AML-193 (cell line): Measurements from ENCODE around the gene TRIM54.
"Not testable (repeated sequence)": the region's sequence is repeated elsewhere in the genome, so short reads cannot be mapped to it uniquely, and the experiment has no call there.

Source experiments
- DNase-seq, 2 experiments: peaks; one replicate each; lab custom pipeline; 2025; lab: John Stamatoyannopoulos, UW

The TRIM54 gene

GRCh38 chr2:27256855-27257454 lies 25.3 kb upstream of the TRIM54 start:
- no peak for DNase-seq

DNA sequence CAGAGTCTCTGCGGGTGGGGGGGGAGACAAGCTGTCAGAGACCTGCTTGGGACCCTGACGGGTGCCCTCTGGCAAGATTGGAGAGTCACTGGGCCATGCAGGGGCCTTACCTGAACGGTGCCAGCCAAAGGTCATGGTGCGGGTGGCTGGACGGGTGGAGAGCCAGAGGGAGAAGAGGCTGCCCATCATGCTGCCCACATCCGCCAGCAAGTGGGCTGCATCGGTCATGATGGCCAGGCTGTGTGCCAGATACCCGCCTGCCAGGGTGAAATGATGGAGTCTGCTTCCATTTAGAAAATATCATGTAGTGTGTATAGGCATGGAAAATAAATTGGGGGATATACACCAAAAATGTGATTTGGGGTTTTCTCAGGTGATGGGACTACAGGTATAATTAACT lies 24.2 kb upstream of the TRIM54 start:
- no peak for DNase-seq

GRCh38 chr2:27261241-27261925 lies 20.8 kb upstream of the TRIM54 start:
- DNase-seq: no peak

DNA sequence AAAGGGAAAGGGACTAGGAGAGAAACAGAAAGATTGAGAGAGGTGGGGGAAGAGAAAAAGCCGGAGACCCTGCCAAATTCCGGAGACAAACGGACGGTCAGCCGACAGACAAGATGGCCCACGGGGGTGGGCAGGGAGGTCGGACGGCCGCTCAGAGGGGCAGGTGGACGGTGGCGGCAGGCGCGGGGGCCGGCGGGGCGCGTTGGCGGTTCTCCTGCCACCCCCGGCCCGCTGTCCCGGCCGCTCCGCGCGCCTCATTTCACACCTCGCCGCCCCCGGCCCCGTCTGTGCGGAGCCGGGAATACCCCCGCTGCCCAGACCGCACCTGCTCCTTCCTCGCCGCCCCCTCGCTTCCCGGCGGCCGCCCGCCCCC lies 20.3 kb upstream of the TRIM54 start:
- DNase-seq: no peak

GRCh38 chr2:27262379-27263286 lies 19.6 kb upstream of the TRIM54 start, which contains the start of gene SLC30A3:
Gene SLC30A3, minus strand, starts transcription at chr2:27263047. Its CDS starts 141 bp downstream, at chr2:27262906.
- DNase-seq: no peak

GRCh38 chr2:27263287-27264252 lies 18.7 kb upstream of the TRIM54 start:
- DNase-seq: no peak

DNA sequence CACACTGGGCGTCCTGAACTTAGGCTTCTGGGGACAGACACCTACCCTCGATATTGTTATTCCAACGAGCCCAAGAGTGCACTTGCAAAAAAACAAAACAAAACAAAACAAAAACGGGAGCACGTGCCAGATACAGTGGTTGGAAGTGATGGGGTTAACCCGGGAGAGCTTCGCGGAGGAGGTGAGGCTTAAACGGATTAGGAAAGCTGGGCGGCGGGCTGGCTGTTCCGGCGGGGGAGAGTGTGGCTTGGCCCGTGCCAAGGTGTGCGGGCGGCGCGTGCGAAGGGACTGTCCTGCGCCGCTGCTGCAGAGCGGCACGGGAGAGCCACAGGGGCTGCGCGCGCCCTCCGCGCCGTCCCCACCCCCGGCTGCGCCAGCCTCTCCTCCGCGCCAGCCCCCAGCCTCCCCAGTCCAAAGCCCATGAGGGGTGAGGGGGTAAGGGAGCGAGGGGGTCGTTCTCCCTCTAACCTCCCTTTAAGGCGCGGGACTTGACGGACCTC lies 17.9 kb upstream of the TRIM54 start:
- no peak for DNase-seq

- no peak for DNase-seq
Observed at GRCh38 chr2:27264753-27265535, 17.3 kb upstream of the TRIM54 start.

DNA sequence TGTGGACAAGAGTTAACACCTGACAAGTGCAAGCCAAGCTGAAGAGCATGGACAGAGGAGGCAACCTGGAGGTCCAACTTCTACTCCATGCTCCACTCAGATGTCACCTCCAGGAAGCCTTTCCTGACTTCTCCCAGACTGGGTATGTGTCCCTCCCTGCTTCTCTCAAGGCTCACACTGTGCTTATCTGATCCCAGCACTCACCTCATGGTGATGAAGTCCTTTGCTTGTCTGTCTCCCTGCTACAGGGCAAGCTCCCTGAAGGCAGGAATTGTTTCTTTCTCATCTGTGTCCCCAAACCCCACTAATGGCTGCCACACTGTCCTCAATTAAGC lies 16.7 kb upstream of the TRIM54 start:
- DNase-seq: no peak

DNA sequence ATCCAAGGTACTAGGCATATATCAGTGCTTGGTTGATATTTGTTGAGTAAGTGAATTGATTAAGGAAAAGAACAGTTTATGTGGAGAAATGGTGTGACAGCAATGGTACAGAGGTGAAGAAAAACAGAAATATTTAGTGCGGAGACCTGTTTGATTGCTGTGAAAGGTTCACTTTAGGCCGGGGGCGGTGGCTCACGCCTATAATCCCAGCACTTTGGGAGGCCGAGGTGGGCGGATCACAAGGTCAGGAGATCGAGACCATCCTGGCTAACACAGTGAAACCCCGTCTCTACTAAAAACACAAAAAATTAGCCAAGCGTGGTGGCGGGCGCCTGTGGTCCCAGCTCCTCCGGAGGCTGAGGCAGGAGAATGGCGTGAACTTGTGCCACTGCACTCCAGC lies 13.9 kb upstream of the TRIM54 start:
- DNase-seq: not testable (repeated sequence)

DNA sequence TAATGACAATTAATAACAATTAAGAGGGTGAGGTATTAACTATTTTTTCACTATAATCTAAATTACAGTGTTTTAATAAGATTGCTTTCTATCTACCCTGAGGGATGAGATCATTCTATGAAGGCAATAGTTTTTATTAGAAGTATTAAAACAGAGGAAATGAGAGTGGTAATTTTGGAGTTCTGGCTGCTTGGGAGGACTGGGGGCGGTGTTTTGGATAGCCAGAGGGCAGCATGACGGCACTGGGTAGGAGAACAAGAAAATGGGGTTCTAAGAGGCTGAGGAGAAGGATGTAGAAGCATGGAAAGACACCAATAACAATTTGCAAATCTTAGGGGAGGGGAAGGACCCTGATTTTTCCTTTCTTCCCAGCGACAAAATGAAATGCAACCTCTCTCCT lies 12.1 kb upstream of the TRIM54 start:
- DNase-seq: no peak

GRCh38 chr2:27270670-27271069 lies 11.6 kb upstream of the TRIM54 start:
- DNase-seq: no peak

GRCh38 chr2:27271631-27272340 lies 10.4 kb upstream of the TRIM54 start:
- DNase-seq: no peak

DNA sequence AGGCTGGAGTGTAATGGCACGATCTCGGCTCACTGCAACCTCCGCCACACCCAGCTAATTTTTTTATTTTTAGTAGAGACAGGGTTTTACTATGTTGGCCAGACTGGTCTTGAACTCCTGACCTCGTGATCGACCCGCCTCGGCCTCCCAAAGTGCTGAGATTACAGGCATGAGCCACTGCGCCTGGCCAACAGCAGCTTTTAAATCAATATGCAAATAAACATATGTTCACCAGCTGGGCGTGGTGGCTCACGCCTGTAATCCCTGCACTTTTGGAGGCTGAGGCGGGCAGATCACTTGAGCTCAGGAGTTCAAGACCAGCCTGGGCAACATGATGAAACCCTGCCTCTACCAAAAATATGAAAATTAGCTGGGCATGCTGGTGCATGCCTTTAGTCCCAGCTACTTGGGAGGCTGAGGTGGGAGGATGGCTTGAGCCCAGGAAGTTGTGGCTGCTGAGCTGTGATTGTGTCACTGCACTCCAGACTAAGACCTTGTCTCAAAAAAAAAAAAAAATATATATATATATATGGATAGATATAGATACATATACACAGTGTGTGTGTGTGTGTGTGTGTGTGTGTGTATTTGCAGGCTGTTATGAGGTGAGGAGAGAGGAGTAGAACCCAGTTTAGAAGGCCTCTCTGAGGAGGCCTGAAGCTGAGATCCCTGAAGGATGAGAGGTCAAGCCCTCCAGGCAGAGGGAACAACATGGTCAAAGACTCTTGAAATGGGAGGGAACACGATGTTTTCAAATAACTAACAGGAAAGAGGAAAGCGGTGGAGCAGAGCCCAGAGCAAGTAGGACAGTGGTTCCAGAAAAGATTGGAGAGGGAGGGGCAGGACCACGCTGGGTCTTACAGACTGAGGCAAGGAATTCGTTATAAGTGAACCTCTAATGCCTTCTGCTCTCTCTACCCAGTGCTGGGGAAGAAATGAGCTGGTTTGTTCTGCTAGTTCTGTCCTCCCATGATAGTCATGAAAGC lies 9.4 kb upstream of the TRIM54 start:
- not testable (repeated sequence) for DNase-seq

- DNase-seq: no peak
Observed at GRCh38 chr2:27275211-27276150, 6.7 kb upstream of the TRIM54 start, which contains the start of gene DNAJC5G. Gene DNAJC5G, plus strand, starts transcription at chr2:27275433. Its CDS starts 1,296 bp downstream, at chr2:27276729.

DNA sequence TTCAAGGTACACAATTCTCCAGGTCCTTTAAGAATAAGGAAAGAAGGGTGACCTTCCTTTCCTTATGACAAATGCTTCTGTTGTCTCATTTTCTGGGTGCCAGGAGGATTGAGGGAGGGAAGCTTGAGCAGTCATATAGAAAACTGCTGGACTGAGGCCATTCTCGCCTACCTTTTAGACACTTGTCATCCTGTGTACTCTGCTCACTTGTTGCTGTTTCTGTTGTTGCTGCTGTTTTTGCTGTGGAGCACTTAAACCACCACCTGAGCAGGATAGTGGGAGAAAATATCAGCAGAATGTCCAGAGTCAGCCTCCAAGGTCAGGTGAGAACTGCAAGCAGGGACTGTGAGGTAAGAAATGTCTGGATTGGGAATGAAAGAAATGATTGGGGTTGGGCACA lies 4.2 kb upstream of the TRIM54 start:
- no peak for DNase-seq

DNA sequence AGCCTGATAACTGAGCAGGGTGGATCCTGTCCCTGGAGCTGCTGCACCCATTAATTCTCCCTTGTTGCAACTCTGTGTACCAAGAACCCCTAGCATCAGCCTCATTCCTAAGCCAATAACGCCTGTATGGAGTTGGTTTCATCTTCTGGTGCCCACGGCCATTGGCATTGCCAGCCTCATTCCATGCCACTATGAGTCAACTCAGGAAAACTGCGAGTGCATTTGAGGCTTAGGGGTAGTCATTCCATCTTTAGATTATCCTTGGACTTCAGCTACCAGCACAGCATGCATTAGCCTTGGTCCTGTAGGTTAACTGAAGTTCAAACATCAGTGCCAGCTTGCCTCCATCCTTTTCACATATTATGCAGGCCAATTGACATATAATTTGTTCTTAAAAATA lies 1.4 kb upstream of the TRIM54 start:
- DNase-seq: no peak

DNA sequence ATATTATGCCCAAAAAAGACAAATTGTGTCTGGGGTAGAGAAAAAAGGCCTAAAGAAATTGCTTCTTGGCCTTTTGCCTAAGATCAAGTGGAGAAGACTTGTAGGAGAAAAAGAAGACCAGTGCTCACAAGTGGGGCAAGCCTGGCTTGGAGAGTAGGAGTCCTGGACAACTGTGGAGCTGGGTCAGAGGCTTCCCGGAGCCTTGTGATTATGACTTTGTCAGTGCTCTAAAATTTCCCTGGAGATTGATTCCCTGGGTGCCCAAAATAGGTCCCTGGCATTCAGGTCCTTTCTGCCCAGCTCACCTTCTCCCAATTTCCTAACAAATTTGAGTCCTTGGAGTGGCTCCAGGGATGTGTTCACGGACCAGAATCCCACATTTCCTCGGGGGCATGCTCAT lies 787 bp upstream of the TRIM54 start:
- no peak for DNase-seq
